ENCODE data around the gene PALS2. TPM values are rescaled to one million over a fixed set of nuclear protein-coding genes. Genes with fewer than 3 reads are reported as not detected.

Gene PALS2, protein sequence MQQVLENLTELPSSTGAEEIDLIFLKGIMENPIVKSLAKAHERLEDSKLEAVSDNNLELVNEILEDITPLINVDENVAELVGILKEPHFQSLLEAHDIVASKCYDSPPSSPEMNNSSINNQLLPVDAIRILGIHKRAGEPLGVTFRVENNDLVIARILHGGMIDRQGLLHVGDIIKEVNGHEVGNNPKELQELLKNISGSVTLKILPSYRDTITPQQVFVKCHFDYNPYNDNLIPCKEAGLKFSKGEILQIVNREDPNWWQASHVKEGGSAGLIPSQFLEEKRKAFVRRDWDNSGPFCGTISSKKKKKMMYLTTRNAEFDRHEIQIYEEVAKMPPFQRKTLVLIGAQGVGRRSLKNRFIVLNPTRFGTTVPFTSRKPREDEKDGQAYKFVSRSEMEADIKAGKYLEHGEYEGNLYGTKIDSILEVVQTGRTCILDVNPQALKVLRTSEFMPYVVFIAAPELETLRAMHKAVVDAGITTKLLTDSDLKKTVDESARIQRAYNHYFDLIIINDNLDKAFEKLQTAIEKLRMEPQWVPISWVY
- 10 to 100 TPM in 2 of 5 donors, 1 to 10 TPM in 2, under 1 TPM in 1; 0.58 to 27.0 (median 8.9) TPM for total RNA-seq
- polyA plus RNA-seq = 1 to 10 TPM; 1.3 to 3.5 (median 3.2) TPM
- long read RNA-seq, donor 1 = 0 reads
- long read RNA-seq, donor 2 = 0 reads
- long read RNA-seq, donor 3 = 0 reads
- long read RNA-seq, donor 4 = 0 reads
- long read RNA-seq, donor 5, full-length matches to known transcripts = 1 of 1 reads
- long read RNA-seq, donor 5, partial matches to known transcripts = 0 of 1 reads
- long read RNA-seq, donor 5, other reads (novel, unspliced or antisense) = 0 of 1 reads
- long read RNA-seq, donor 6, partial matches to known transcripts = 6 of 8 reads
- long read RNA-seq, donor 6, other reads (novel, unspliced or antisense) = 0 of 8 reads
- long read RNA-seq, donor 7, partial matches to known transcripts = 5 of 5 reads
- long read RNA-seq, donor 7, other reads (novel, unspliced or antisense) = 0 of 5 reads
- long read RNA-seq, donor 8 = 0 reads
- long read RNA-seq, donor 9, partial matches to known transcripts = 0 of 1 reads
- long read RNA-seq, donor 9, other reads (novel, unspliced or antisense) = 0 of 1 reads
- long read RNA-seq, donor 10 = 0 reads

DNA sequence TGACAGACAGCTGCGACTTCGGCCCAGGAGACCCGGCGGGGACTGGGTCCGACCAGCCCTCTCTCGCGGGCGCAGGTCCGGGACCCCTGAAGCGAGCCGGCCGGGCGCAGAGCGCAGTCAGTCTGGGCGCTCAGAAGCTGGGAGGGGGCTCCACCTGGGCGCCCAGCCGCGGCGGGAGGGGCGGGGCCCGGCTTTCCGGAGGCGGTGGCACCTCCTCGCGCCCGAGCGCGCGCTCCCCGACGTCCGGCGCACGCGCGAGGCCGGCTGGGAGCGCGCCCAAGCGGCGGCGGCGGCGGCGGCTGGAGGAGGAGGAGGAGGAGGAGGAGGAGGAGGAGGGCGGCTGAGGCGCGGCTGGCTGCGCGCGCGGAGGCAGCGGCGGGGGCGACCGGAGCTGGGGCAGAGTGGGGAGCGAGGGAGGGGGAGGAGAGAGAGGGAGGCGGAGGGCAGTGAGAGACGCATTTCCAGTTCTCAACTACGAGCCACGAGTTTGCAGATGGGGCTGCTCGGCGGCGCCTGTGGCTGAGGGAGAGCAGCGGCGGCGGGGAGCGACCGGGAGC, at the start of gene PALS2:
PALS2 (plus strand) TSS at position 456 of the 557 bp plus-strand sequence. CDS start 50,216 bp downstream, outside the sequence.
- Histone ChIP-seq H3K9me3 (no peaks in the 10 kb centered on the region), H3K27me3 (peaks cover 0 to 52% (median 8%) of the 10 kb centered on the region in 3 donors), H3K36me3 (no peaks in the 10 kb centered on the region), H3K4me3 (peak within 1 kb of the TSS; percentile 76 to 90 (median 82)), H3K27ac (peak within 1 kb of the TSS; percentile 69 to 86 (median 83)), H3K4me1 (peaks cover 4 to 21% (median 17%) of the 10 kb centered on the region in 4 donors)
- WGBS, 5 donors = 0 to 1% (median 0%) methylated on average over 8 to 65 of the region's 69 CpGs
- TF ChIP-seq EP300 (IDR thresholded peaks at IDR 0.05) (no peak), POLR2AphosphoS5 (IDR thresholded peaks at IDR 0.05) (peak in 2 of 3 donors; percentile 8 to 16)
- DNase-seq = peak; percentile 76 to 91
- intact Hi-C loops (cut with DNase I; ENCODE audit: low total_unique reads) = no loop called here

DNA sequence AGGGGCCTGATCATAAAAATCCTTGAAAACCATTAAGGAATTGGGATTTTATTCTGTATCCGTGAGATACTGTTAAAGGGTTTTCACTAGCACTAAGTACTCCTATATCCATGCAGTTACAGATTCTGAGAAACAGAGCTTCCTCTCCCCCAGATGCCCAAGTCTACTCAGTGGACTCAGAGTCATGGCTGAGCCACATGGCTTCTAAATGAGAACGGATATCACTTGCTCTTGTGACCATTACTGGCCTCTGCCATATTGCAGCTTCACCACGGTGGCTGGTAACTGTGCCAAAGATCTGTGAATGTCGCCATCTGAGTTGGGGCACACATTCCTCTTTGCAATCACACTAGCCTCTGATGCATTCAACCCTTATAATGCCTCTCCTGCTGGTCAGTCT, 42.0 kb upstream of the PALS2 start:
- Histone ChIP-seq H3K9me3 (no peaks in the 10 kb centered on the region), H3K27me3 (no peaks in the 10 kb centered on the region), H3K36me3 (no peaks in the 10 kb centered on the region), H3K4me1 (no peaks in the 10 kb centered on the region), H3K4me3 (no peak overlapping the region), H3K27ac (no peak overlapping the region)
- intact Hi-C loops (cut with DNase I; ENCODE audit: low total_unique reads) = no loop called here
- WGBS, 5 donors = 72 to 84% (median 82%) methylated on average over 4 of the region's 4 CpGs
- TF ChIP-seq, protein P1, sequence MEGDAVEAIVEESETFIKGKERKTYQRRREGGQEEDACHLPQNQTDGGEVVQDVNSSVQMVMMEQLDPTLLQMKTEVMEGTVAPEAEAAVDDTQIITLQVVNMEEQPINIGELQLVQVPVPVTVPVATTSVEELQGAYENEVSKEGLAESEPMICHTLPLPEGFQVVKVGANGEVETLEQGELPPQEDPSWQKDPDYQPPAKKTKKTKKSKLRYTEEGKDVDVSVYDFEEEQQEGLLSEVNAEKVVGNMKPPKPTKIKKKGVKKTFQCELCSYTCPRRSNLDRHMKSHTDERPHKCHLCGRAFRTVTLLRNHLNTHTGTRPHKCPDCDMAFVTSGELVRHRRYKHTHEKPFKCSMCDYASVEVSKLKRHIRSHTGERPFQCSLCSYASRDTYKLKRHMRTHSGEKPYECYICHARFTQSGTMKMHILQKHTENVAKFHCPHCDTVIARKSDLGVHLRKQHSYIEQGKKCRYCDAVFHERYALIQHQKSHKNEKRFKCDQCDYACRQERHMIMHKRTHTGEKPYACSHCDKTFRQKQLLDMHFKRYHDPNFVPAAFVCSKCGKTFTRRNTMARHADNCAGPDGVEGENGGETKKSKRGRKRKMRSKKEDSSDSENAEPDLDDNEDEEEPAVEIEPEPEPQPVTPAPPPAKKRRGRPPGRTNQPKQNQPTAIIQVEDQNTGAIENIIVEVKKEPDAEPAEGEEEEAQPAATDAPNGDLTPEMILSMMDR (IDR thresholded peaks at IDR 0.05) = no peak
- TF ChIP-seq EP300 (IDR thresholded peaks at IDR 0.05) = no peak
- TF ChIP-seq POLR2AphosphoS5 (IDR thresholded peaks at IDR 0.05) = no peak
- no peak for TF ChIP-seq POLR2A (IDR thresholded peaks at IDR 0.05)
- no peak for DNase-seq

DNA sequence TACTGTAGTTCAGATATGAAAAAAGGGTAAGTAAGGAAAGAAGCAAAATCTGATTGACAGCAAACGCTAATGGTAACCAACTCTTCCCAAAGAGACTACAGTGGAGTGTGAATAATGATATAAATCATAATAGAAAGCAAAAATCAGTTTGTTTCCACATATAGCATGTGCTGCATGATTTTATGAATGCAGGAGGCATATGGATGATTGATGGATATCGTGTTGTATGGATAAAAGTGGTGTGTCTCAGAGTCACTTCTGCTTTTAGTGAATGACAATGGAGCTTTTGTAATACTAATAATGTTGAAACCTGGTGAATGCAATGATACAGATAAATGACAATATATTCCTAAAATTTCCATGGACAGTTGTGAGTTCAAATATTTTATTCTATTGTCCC, 36.6 kb upstream of the PALS2 start:
- intact Hi-C loops (cut with DNase I; ENCODE audit: low total_unique reads) = no loop called here
- Histone ChIP-seq H3K36me3 (no peaks in the 10 kb centered on the region), H3K9me3 (no peaks in the 10 kb centered on the region), H3K27ac (no peak overlapping the region), H3K27me3 (no peaks in the 10 kb centered on the region), H3K4me3 (no peak overlapping the region), H3K4me1 (no peaks in the 10 kb centered on the region)
- DNase-seq = no peak
- TF ChIP-seq EP300 (IDR thresholded peaks at IDR 0.05) = no peak
- TF ChIP-seq POLR2A (IDR thresholded peaks at IDR 0.05) = no peak
- TF ChIP-seq POLR2AphosphoS5 (IDR thresholded peaks at IDR 0.05) = no peak
- TF ChIP-seq, protein P1 (IDR thresholded peaks at IDR 0.05) = no peak
- WGBS, 5 donors = 69 to 81% (median 76%) methylated on average over 2 of the region's 2 CpGs

DNA sequence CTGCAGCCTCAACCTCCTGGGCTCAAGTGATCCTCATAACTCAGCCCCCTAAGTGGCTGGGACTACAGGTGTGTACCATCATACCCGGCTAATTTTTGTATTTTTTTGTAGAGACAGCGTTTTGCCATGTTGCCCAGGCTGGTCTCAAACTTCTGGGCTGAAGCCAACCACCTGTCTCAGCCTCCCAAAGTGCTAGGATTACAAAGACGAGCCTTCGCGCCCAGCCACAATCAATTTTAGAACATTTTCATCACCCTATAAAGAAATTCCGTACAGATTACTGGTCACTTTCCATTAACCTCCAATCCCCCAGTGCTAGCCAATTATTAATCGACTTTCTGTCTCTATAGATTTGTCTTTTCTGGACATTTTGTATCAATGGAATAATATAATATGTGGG, 32.3 kb upstream of the PALS2 start:
- intact Hi-C loops (cut with DNase I; ENCODE audit: low total_unique reads) = no loop called here
- Histone ChIP-seq H3K27ac (no peak overlapping the region), H3K4me3 (no peak overlapping the region), H3K27me3 (peaks cover 0 to 8% (median 6%) of the 10 kb centered on the region in 3 donors), H3K36me3 (no peaks in the 10 kb centered on the region), H3K4me1 (no peaks in the 10 kb centered on the region), H3K9me3 (no peaks in the 10 kb centered on the region)
- no peak for DNase-seq
- TF ChIP-seq POLR2A (IDR thresholded peaks at IDR 0.05) (no peak), EP300 (IDR thresholded peaks at IDR 0.05) (no peak), POLR2AphosphoS5 (IDR thresholded peaks at IDR 0.05) (no peak)
- TF ChIP-seq, protein P1 (IDR thresholded peaks at IDR 0.05) = no peak
- WGBS, 5 donors = 77 to 87% (median 84%) methylated on average over 7 of the region's 7 CpGs

Data from stomach (tissue), 19 donors.